ENCODE measurements around the gene ERC1.

ERC1 gene

GRCh38 chr12:1474574-1475153 is 483.6 kb downstream of the ERC1 start:
- peak; percentile 91 for DNase-seq (ENCODE audit: low read depth)

GRCh38 chr12:1479645-1480044 is 488.6 kb downstream of the ERC1 start:
- no peak overlapping the region for H3K4me3 ChIP-seq (ENCODE audit: low read depth, low read length)

More at GRCh38 chr12:1474574-1475153, 483.6 kb downstream of the ERC1 start:
- peak overlapping the region; percentile 21 for H3K4me3 ChIP-seq (ENCODE audit: low read depth, low read length)

DNA sequence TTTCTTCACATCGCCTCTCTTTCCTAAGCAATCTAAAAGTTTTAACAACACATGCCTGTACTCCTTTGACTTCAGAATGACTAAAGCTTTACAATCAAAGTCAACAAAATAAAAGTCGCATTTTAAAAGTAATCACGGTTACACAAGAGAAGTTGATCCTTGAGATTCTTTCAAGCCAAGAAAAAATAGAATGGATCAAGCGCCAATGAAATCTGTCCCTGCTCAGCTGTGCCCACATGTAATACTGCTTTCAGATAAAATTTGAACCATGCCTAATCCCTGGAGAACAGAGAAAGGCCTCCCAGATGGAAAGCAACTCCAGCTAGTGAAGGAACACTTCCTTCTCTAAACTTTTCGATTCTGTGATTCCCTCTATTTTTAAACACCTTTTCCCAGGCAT is 490.3 kb downstream of the ERC1 start:
- no peak overlapping the region for H3K4me3 ChIP-seq (ENCODE audit: low read depth, low read length)
- no peak for DNase-seq (ENCODE audit: low read depth)

More at GRCh38 chr12:1479645-1480044, 488.6 kb downstream of the ERC1 start:
- no peak for DNase-seq (ENCODE audit: low read depth)

DNA sequence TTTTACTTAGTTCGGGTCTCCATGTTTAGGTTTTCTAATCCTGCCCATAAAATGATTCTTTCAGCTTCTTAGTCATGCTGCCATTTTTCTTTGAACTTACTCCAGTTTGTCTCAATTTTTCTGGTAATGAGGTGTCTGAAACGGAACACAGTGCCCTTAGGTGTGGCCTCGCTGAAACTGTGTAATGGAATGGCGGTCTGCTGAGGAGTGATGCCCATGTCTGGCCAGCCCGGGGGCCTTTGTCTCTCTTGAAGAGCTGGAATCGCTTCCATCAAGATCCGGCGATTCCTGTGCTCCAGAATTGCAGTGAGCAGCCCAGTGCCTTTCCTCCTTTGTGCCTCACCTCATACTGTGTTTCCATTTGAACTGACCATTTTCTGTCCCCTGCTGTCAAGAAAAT is 490.9 kb downstream of the ERC1 start:
- H3K4me3 ChIP-seq (ENCODE audit: low read depth, low read length): no peak overlapping the region
- no peak for DNase-seq (ENCODE audit: low read depth)

GRCh38 chr12:1488908-1489381 is 497.9 kb downstream of the ERC1 start:
- no peak overlapping the region for H3K4me3 ChIP-seq (ENCODE audit: low read depth, low read length)
- peak; percentile 42 for DNase-seq (ENCODE audit: low read depth)

DNA sequence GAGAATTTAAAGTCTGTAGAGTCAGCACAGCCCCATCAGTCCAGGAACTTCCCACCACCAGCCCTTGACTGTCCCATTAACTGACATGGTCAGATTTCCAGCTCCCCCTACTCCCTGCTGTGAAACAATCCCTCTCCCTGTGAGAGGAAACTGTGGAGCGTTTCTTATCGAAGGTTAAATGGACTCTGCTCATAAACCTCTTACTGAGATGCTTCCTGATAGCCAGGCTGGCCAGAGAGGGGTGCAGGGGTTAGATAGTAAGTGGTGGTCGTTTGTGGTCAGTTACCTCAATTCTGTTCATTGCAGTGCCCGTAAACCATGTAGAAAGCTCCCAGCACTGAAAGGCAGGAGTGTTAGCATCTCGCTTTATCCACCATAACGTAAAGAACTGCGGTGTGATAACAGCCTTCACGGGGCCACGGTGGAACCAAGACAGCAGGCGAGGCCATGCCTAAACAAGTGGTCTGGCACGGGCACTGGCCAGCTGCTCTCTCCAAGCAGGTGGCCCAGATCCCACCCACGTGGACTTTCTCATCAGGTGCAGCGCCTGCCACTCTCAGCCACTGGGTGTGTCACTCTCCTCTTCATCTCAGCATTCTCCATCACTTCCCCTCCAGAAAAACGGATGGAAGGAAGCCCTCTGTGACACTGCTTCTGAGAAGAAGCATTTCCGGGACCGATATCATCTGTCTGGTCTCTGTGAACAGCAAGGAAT is 501.1 kb downstream of the ERC1 start:
- no peak overlapping the region for H3K4me3 ChIP-seq (ENCODE audit: low read depth, low read length)
- DNase-seq (ENCODE audit: low read depth): no peak

GRCh38 chr12:1493781-1494565 is 502.9 kb downstream of the ERC1 start:
- no peak for DNase-seq (ENCODE audit: low read depth)
- H3K4me3 ChIP-seq (ENCODE audit: low read depth, low read length): no peak overlapping the region

DNA sequence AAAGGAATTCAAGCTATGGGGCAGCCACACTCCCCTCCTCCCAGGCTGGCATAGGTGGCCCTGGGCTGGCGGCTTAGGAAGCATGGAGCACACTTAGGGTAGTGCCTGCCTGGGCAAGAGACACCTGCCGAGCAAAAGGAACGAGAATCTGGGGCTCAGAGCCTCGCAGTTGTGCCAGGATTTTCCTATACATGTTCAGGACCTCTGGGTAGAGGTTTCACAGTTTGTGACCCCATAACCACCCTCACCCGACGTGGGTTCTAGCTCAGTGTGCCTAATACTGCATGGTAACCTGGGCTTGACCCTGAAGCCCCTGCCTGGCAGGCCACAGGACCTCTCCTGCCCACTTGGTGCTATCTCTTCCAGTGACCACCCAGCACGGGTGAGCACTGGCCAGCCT is 503.8 kb downstream of the ERC1 start:
- H3K4me3 ChIP-seq (ENCODE audit: low read depth, low read length): no peak overlapping the region
- no peak for DNase-seq (ENCODE audit: low read depth)

DNA sequence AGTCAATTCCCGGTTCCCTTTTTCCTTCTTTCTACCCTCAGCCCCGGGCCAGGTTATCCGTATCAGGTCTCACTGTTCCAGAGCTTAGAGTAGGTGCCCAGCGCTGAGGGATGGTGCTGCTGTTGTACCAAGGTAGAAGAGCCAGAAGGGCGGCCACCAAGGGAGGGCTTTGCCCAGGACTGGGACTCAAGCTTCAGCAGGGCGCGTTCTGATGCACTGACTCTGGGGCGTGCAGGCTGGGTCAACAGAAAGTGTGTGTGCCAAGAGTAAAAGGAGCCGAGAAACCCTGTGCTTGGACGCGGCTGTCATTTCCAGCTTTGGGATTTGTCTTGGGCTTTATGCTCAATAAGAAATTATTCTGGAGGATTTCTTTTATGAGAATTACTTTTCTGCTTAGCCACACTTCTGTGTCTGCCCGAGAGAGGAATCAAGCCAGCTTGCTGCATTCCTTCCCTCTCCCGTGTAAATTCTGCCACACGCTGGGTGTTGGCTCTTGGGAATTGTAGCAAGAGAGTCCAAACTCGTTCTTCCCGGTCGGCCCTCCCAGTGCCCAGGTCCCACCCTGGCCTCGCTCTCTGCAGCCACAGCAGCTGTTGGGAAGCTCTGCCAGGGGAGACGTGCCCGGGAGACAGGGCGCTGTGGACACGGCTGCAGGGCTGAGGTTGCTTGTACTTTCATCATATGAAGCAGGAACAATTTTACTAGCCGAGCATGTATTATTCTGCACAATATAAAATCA is 505.3 kb downstream of the ERC1 start:
- H3K4me3 ChIP-seq (ENCODE audit: low read depth, low read length): no peak overlapping the region
- DNase-seq (ENCODE audit: low read depth): peak; percentile 53

GRCh38 chr12:1497161-1497560 is 506.1 kb downstream of the ERC1 start:
- DNase-seq (ENCODE audit: low read depth): no peak
- H3K4me3 ChIP-seq (ENCODE audit: low read depth, low read length): no peak overlapping the region

DNA sequence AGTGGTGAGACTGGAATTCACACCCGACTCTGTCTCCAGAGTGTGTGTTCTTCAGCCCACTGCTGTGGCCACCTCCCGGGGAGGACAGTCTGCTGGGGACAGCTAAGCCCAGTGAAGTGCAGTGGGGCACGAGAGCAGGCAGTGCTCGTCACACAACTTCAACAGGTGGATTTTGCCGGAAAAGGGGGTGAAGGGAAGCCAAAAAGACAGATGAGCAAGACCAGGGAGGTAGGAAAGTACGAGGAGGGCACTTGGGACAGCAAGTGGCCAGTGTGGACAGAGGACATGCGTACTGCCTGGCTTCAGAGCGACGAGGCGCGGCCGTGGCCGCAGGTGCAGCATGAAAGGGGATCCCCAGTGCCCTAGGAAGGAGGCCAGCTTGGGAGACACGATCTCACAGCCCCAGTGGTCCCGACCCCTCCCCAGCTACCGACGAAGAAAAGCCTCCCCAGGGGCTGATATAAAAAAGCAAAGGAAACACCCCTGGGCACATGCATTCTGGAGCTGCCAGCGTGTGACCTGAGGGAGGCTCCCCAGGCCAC is 507.2 kb downstream of the ERC1 start:
- DNase-seq (ENCODE audit: low read depth): no peak
- H3K4me3 ChIP-seq (ENCODE audit: low read depth, low read length): no peak overlapping the region

DNA sequence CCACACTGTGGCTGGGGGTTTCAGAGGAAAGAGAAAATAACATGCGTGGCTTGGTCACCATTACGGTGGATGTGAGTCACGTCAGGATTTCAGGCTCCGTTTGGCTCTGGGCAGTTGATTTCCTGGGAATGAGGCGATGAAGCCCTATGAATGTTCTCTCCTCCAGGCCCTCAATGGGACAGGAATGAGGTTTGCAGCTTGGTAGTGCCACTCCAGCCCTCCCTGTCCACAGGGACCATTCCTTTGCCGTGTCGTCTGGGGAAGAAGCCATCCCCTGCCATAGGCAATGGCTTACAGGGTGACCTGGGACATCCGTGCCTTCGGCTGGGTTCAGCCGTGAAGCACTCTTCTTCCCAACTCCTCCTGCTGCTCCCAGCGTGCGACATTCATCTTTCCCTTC is 508.3 kb downstream of the ERC1 start:
- no peak overlapping the region for H3K4me3 ChIP-seq (ENCODE audit: low read depth, low read length)
- DNase-seq (ENCODE audit: low read depth): no peak

GRCh38 chr12:1500095-1500801 is 509.2 kb downstream of the ERC1 start:
- DNase-seq (ENCODE audit: low read depth): peak; percentile 56

GRCh38 chr12:1501001-1501400 is 510.0 kb downstream of the ERC1 start:
- H3K4me3 ChIP-seq (ENCODE audit: low read depth, low read length): no peak overlapping the region
- no peak for DNase-seq (ENCODE audit: low read depth)

More at GRCh38 chr12:1500095-1500801, 509.2 kb downstream of the ERC1 start:
- no peak overlapping the region for H3K4me3 ChIP-seq (ENCODE audit: low read depth, low read length)

GRCh38 chr12:1501695-1502378 is 510.8 kb downstream of the ERC1 start:
- no peak for DNase-seq (ENCODE audit: low read depth)
- H3K4me3 ChIP-seq (ENCODE audit: low read depth, low read length): no peak overlapping the region

- no peak overlapping the region for H3K4me3 ChIP-seq (ENCODE audit: low read depth, low read length)
- no peak for DNase-seq (ENCODE audit: low read depth)
Measured at GRCh38 chr12:1502379-1502720, 511.3 kb downstream of the ERC1 start.

- no peak for DNase-seq (ENCODE audit: low read depth)
- no peak overlapping the region for H3K4me3 ChIP-seq (ENCODE audit: low read depth, low read length)
Measured at GRCh38 chr12:1502831-1503230, 511.8 kb downstream of the ERC1 start.

DNA sequence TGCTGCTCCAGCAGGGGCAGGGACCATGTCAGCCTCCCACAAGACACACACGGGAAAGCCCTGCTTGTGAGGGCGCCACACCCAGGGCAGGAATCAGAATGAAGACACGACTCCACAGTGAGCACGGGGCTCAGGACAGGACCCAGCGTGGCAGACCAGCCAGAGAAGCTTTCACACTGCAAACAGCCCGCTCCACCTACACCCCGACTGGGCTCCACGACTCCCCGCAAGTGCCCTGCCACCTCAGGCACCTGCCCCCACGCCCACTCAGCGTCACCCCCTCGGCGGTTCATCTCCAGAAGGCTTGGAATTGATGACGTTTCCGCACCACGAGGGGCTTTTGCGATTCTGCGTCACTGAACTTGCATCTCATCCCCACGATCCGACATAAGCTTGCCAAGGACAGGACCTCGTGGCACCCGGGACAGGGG is 512.3 kb downstream of the ERC1 start:
- no peak overlapping the region for H3K4me3 ChIP-seq (ENCODE audit: low read depth, low read length)
- DNase-seq (ENCODE audit: low read depth): no peak

All from skeletal muscle cell (primary cell).